Uterus (tissue), 4 donors: Measurements from ENCODE around the gene FN1. TPM values are rescaled to one million over a fixed set of nuclear protein-coding genes. Genes with fewer than 3 reads are reported as not detected.

ENCODE experiments used
- DNase-seq, 2 donors: peaks; one replicate each; pipeline ENCODE4 v3.0.0-alpha.2; 2019 to 2020
- H3K27ac ChIP-seq, 2 donors: fragments of 200-600 bp; sonication (generic); 1 replicate in 1 of 2; 2 replicates in 1 of 2; pipeline ENCODE4 v1.5.1; 2016 to 2018
- H3K27me3 ChIP-seq, 2 donors: fragments of 200-600 bp; sonication (generic); one replicate each; pipeline ENCODE4 v1.5.1; 2018 to 2019; ENCODE audit warnings: control low read depth in 1 of 2
- H3K36me3 ChIP-seq, 2 donors: fragments of 200-600 bp; sonication (generic); one replicate each; pipeline ENCODE4 v1.5.1; 2019; ENCODE audit warnings: control low read depth in 1 of 2
- H3K4me1 ChIP-seq, 2 donors: fragments of 200-600 bp; sonication (generic); one replicate each; pipeline ENCODE4 v1.5.1; 2018 to 2019; ENCODE audit warnings: control low read depth in 1 of 2
- H3K4me3 ChIP-seq, 2 donors: fragments of 200-600 bp; sonication (generic); 1 replicate in 1 of 2; 2 replicates in 1 of 2; pipeline ENCODE4 v1.5.1; 2018 to 2019; ENCODE audit warnings: mild to moderate bottlenecking in 1 of 2
- H3K9me3 ChIP-seq, 2 donors: fragments of 200-600 bp; sonication (generic); one replicate each; pipeline ENCODE4 v1.5.1; 2019; ENCODE audit warnings: control low read depth in 1 of 2
- POLR2A ChIP-seq, 2 donors: fragments of 450-650 bp; IDR thresholded peaks; one replicate each; pipeline ENCODE4 v1.6.1; 2016; ENCODE audit warnings: antibody characterized with exemption in 2 of 2, mild to moderate bottlenecking in 1 of 2, moderate library complexity in 1 of 2
- intact Hi-C: fragments of 100-400 bp; cut with DNase I; formaldehyde crosslinking; loops from one replicate; pipeline ENCODE4 v1.15.1; 2023; ENCODE audit warnings: low total_unique reads
- total RNA-seq, 4 donors: library from RNA; depleted of rRNA in 3 of 4; stranded (reverse); fragments of >200 nt in 3 of 4; gene quantifications; one replicate each; pipeline versions ENCODE4 v1.1.0 to v1.2.4, GENCODE V29; 2014 to 2023
- TF ChIP-seq, protein P1 (sequence below), 4 experiments: fragments of 200-600 bp in 2 of 4; fragments of 450-650 bp in 2 of 4; sonication (generic) in 2 of 4; IDR thresholded peaks; one replicate each; pipeline ENCODE4 v1.5.1; 2016 to 2019; ENCODE audit warnings: antibody characterized with exemption in 4 of 4, mild to moderate bottlenecking in 2 of 4, moderate library complexity in 1 of 4
- donor health status: DM: yes; HTN: yes; CAD: no.

The FN1 gene
- total RNA-seq, 4 donors from 2014 or later: 218 to 1,074 (median 261) TPM

GRCh38 chr2:215460682-215461382, 25.0 kb upstream of the FN1 start:
- DNase-seq: no peak
- Histone ChIP-seq H3K9me3 (no peaks in the 10 kb centered on the region), H3K36me3 (no peaks in the 10 kb centered on the region), H3K27ac (peak overlapping the region; percentile 16 to 42), H3K4me3 (no peak overlapping the region), H3K27me3 (no peaks in the 10 kb centered on the region), H3K4me1 (no peaks in the 10 kb centered on the region)
- intact Hi-C loops: no loop called here
- TF ChIP-seq, protein P1, sequence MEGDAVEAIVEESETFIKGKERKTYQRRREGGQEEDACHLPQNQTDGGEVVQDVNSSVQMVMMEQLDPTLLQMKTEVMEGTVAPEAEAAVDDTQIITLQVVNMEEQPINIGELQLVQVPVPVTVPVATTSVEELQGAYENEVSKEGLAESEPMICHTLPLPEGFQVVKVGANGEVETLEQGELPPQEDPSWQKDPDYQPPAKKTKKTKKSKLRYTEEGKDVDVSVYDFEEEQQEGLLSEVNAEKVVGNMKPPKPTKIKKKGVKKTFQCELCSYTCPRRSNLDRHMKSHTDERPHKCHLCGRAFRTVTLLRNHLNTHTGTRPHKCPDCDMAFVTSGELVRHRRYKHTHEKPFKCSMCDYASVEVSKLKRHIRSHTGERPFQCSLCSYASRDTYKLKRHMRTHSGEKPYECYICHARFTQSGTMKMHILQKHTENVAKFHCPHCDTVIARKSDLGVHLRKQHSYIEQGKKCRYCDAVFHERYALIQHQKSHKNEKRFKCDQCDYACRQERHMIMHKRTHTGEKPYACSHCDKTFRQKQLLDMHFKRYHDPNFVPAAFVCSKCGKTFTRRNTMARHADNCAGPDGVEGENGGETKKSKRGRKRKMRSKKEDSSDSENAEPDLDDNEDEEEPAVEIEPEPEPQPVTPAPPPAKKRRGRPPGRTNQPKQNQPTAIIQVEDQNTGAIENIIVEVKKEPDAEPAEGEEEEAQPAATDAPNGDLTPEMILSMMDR (IDR thresholded peaks at IDR 0.05): no peak
- no peak for TF ChIP-seq POLR2A (IDR thresholded peaks at IDR 0.05)

DNA sequence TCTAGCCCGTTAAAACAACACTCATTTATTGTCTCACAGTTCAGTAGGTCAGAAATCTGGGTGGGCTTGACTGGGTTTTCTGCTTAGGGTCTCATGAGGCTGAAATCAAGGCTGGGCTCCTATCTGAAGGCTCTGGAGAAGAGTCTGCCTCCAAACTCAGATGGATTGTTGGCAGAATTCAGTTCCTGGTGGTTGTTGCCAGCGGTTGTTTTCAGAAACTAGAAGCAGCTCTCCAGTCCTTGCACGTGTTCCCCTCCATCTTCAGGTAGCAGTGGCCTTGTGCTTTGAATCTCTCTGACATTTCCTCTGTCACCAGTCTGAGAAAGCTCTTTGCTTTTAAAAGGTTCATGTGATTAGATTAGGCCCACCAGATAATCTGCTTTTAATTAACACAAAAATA, 20.1 kb upstream of the FN1 start:
- Histone ChIP-seq H3K27me3 (no peaks in the 10 kb centered on the region), H3K4me1 (no peaks in the 10 kb centered on the region), H3K27ac (no peak overlapping the region), H3K4me3 (no peak overlapping the region), H3K36me3 (no peaks in the 10 kb centered on the region), H3K9me3 (no peaks in the 10 kb centered on the region)
- intact Hi-C loops: no loop called here
- no peak for DNase-seq
- TF ChIP-seq POLR2A (IDR thresholded peaks at IDR 0.05): no peak
- TF ChIP-seq, protein P1 (IDR thresholded peaks at IDR 0.05): no peak

- Histone ChIP-seq H3K4me1 (no peaks in the 10 kb centered on the region), H3K9me3 (no peaks in the 10 kb centered on the region), H3K4me3 (no peak overlapping the region), H3K36me3 (no peaks in the 10 kb centered on the region), H3K27me3 (no peaks in the 10 kb centered on the region), H3K27ac (no peak overlapping the region)
- no peak for TF ChIP-seq POLR2A (IDR thresholded peaks at IDR 0.05)
- TF ChIP-seq, protein P1 (IDR thresholded peaks at IDR 0.05): peak; percentile 72 to 84 (median 78)
- intact Hi-C loops: no loop called here
- no peak for DNase-seq
Measured at GRCh38 chr2:215454519-215455246, 18.8 kb upstream of the FN1 start.

DNA sequence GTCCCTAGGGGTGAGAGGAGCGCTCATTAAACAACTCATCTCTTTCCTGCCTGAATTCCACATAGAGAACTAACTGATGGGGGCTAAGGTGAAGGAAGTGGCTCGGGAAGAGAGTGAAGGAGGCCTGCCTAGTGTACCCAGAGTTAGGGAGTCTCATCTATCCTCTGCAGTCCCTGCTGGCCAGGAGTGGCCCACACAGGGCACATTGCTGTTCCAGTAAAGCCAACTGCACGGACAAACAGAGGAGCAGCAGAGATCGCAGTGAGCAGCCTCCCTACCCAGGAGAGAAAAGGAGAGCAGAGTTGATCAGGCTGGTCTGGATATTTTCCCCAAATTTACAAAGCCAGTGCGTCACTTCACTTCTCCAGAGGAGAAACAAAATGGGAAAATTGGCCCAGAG, 16.9 kb upstream of the FN1 start:
- no peak overlapping the region for H3K27ac ChIP-seq
- no peak for DNase-seq
- no peaks in the 10 kb centered on the region for H3K4me1 ChIP-seq
- intact Hi-C loops: no loop called here
- no peak overlapping the region for H3K4me3 ChIP-seq
- TF ChIP-seq, protein P1 (IDR thresholded peaks at IDR 0.05): no peak
- no peak for TF ChIP-seq POLR2A (IDR thresholded peaks at IDR 0.05)
- H3K9me3 ChIP-seq: no peaks in the 10 kb centered on the region
- no peaks in the 10 kb centered on the region for H3K27me3 ChIP-seq
- no peaks in the 10 kb centered on the region for H3K36me3 ChIP-seq

- Histone ChIP-seq H3K36me3 (no peaks in the 10 kb centered on the region), H3K9me3 (no peaks in the 10 kb centered on the region), H3K4me3 (no peak overlapping the region), H3K4me1 (no peaks in the 10 kb centered on the region), H3K27ac (no peak overlapping the region), H3K27me3 (no peaks in the 10 kb centered on the region)
- intact Hi-C loops: no loop called here
- no peak for DNase-seq
- no peak for TF ChIP-seq POLR2A (IDR thresholded peaks at IDR 0.05)
- TF ChIP-seq, protein P1 (IDR thresholded peaks at IDR 0.05): no peak
Measured at GRCh38 chr2:215451012-215451756, 15.3 kb upstream of the FN1 start.
